GM23338 (cell line): ENCODE results near the gene TMPRSS3.

Experiments
- CREB1 ChIP-seq: fragments of 250-450 bp; sonication (Bioruptor Pico); IDR thresholded peaks from 2 replicates; pipeline ENCODE4 v1.5.0; 2020; ENCODE audit warnings: low read depth, mild to moderate bottlenecking, moderate library complexity
- ETS1 ChIP-seq: IDR thresholded peaks from 2 replicates; pipeline ENCODE4 v1.6.1; 2016; ENCODE audit warnings: antibody characterized with exemption
- EZH2 ChIP-seq: fragments of 200-600 bp; sonication (generic); IDR thresholded peaks from one replicate; pipeline ENCODE4 v1.8.0; 2017; ENCODE audit warnings: antibody characterized with exemption, mild to moderate bottlenecking, low read depth; ENCODE audit not compliant: unreplicated experiment
- EZH2phosphoT487 ChIP-seq: fragments of 200-600 bp; sonication (generic); IDR thresholded peaks from one replicate; pipeline ENCODE4 v1.8.1; 2018; ENCODE audit warnings: antibody characterized with exemption; ENCODE audit not compliant: unreplicated experiment
- POLR2AphosphoS5 ChIP-seq: IDR thresholded peaks from 2 replicates; pipeline ENCODE4 v1.6.1; 2016; ENCODE audit warnings: antibody characterized with exemption, low read depth
- REST ChIP-seq: IDR thresholded peaks from one replicate; pipeline ENCODE4 v1.6.1; 2018; ENCODE audit warnings: antibody characterized with exemption; ENCODE audit not compliant: unreplicated experiment
- STAT1 ChIP-seq: IDR thresholded peaks from one replicate; pipeline ENCODE4 v1.6.1; 2016; ENCODE audit warnings: antibody characterized with exemption; ENCODE audit not compliant: unreplicated experiment
- ZNF114 ChIP-seq: fragments of 250-450 bp; sonication (Bioruptor Pico); IDR thresholded peaks from 2 replicates; pipeline ENCODE4 v1.5.0; 2020; ENCODE audit warnings: mild to moderate bottlenecking, moderate library complexity
- TF ChIP-seq, protein P1 (sequence below), 2 experiments: fragments of 200-600 bp in 1 of 2; sonication (generic) in 1 of 2; conservative IDR thresholded peaks; 2 replicates each; pipeline versions ENCODE4 v1.5.1 to v1.6.1; 2016 to 2017; ENCODE audit warnings: antibody characterized with exemption in 2 of 2, low read depth in 2 of 2, mild to moderate bottlenecking in 2 of 2, moderate library complexity in 1 of 2

DNA sequence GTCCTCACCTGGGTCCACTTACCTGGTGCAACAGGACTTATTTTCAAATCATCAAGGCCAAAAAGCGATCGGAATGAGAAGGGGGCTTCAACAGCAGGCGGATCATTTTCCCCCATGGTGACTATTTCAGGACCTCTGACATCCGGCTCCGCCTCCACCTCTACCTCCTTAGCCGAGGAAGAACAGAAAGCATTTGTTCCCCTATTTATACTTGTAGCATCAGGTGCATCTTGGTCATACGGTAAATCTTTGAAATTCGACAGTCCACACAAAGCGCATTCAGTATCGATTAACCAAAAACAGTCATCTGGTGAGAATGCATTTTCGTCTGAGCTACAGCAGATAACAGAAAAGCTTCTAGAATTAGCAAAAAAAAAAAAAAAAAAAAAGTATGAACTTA is 550 bp downstream of the TMPRSS3 start:
- TF ChIP-seq EZH2, result no peak
- TF ChIP-seq, protein P1, sequence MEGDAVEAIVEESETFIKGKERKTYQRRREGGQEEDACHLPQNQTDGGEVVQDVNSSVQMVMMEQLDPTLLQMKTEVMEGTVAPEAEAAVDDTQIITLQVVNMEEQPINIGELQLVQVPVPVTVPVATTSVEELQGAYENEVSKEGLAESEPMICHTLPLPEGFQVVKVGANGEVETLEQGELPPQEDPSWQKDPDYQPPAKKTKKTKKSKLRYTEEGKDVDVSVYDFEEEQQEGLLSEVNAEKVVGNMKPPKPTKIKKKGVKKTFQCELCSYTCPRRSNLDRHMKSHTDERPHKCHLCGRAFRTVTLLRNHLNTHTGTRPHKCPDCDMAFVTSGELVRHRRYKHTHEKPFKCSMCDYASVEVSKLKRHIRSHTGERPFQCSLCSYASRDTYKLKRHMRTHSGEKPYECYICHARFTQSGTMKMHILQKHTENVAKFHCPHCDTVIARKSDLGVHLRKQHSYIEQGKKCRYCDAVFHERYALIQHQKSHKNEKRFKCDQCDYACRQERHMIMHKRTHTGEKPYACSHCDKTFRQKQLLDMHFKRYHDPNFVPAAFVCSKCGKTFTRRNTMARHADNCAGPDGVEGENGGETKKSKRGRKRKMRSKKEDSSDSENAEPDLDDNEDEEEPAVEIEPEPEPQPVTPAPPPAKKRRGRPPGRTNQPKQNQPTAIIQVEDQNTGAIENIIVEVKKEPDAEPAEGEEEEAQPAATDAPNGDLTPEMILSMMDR (conservative IDR thresholded peaks at IDR 0.05; ENCODE audit: low read depth in 2 of 2), result no peak
- TF ChIP-seq ZNF114 (CRISPR knock-in tag), result no peak
- TF ChIP-seq EZH2phosphoT487, result no peak
- TF ChIP-seq CREB1 (CRISPR knock-in tag), result no peak
- TF ChIP-seq ETS1, result no peak
- TF ChIP-seq POLR2AphosphoS5, result no peak
- TF ChIP-seq REST, result no peak
- no peak for TF ChIP-seq STAT1
